HEK293 (cell line): Measurements from ENCODE around the gene GNAQ.

Experiments
- ZNF558 ChIP-seq: fragments of 450-650 bp; formaldehyde crosslinking; IDR thresholded peaks from 2 replicates; pipeline ENCODE4 v1.5.1; 2016; ENCODE audit warnings: missing biosample characterization, missing genetic modification characterization
- ZNF629 ChIP-seq: fragments of 450-650 bp; formaldehyde crosslinking; IDR thresholded peaks from 2 replicates; pipeline ENCODE4 v1.5.1; 2017; ENCODE audit warnings: missing biosample characterization, missing genetic modification characterization

DNA sequence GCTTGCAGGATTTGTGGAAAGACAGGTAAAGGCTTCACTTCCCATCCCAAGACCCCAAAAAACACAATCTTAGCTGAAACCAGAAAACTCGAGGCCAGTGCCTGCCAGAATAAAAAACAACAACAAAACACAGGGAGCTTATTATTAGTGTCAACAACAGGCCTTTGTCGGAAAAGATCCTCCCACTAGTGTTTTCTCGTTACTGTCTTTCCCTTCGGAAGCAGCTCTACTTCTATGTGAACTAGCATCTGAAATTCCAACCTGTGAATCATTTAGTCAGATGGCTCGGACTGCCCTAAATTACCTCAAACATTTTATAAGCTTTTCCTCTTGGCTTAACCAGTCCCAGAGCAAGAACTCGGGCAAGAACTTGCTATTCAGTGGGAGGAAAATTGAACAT, 261.3 kb downstream of the GNAQ start:
- TF ChIP-seq ZNF558 (tag by site-specific recombination): no peak
- TF ChIP-seq ZNF629 (tag by site-specific recombination): no peak
